Neutrophil (primary cell): ENCODE results near the gene KLHL17.
"Not testable (repeated sequence)": the region's sequence is repeated elsewhere in the genome, so short reads cannot be mapped to it uniquely, and the experiment has no call there.

ENCODE experiments used
- H3K27ac ChIP-seq: fragments of 200-600 bp; sonication (generic); 2 replicates; pipeline ENCODE4 v1.5.1; 2016; ENCODE audit warnings: mild to moderate bottlenecking, moderate library complexity
- H3K27me3 ChIP-seq: fragments of 200-600 bp; sonication (generic); 2 replicates; pipeline ENCODE4 v1.6.0; 2016; ENCODE audit warnings: mild to moderate bottlenecking
- H3K36me3 ChIP-seq: fragments of 200-600 bp; sonication (generic); 2 replicates; pipeline ENCODE4 v1.5.1; 2017
- H3K4me1 ChIP-seq, 2 experiments: fragments of 200-600 bp in 1 of 2; sonication (generic) in 1 of 2; 1 replicate in 1 of 2; 2 replicates in 1 of 2; pipeline versions ENCODE4 v1.5.1 to v1.6.1; 2013 to 2016; ENCODE audit warnings: low read depth in 1 of 2, low read length in 1 of 2, mild to moderate bottlenecking in 1 of 2, moderate library complexity in 1 of 2; ENCODE audit not compliant: control insufficient read depth in 1 of 2, insufficient read depth in 1 of 2
- H3K4me3 ChIP-seq, 2 experiments: fragments of 200-600 bp in 1 of 2; sonication (generic) in 1 of 2; 1 replicate in 1 of 2; 2 replicates in 1 of 2; pipeline ENCODE4 v1.5.1; 2013 to 2016; ENCODE audit warnings: low read depth in 1 of 2, low read length in 1 of 2, mild to moderate bottlenecking in 1 of 2, moderate library complexity in 1 of 2
- H3K9me3 ChIP-seq: fragments of 200-600 bp; sonication (generic); 2 replicates; pipeline ENCODE4 v1.5.1; 2016
- CTCF ChIP-seq: fragments of 200-600 bp; sonication (generic); IDR thresholded peaks from 2 replicates; pipeline ENCODE4 v1.5.1; 2016; ENCODE audit warnings: antibody characterized with exemption

KLHL17 gene

GRCh38 chr1:943545-944340, 16.6 kb upstream of the KLHL17 start:
- peaks cover 53% of the 10 kb centered on the region for H3K27me3 ChIP-seq
- no peak overlapping the region for H3K27ac ChIP-seq
- H3K4me3 ChIP-seq, result no peak overlapping the region
- peaks cover 47% of the 10 kb centered on the region for H3K36me3 ChIP-seq
- no peaks in the 10 kb centered on the region for H3K9me3 ChIP-seq
- no peak for TF ChIP-seq CTCF
- peaks cover 0 to 23% of the 10 kb centered on the region in 2 experiments for H3K4me1 ChIP-seq

GRCh38 chr1:944341-945325, 15.8 kb upstream of the KLHL17 start:
- Histone ChIP-seq H3K9me3 (no peaks in the 10 kb centered on the region), H3K27ac (no peak overlapping the region), H3K27me3 (peaks cover 44% of the 10 kb centered on the region), H3K4me1 (peaks cover 0 to 23% of the 10 kb centered on the region in 2 experiments), H3K36me3 (peaks cover 56% of the 10 kb centered on the region), H3K4me3 (no peak overlapping the region)
- no peak for TF ChIP-seq CTCF

GRCh38 chr1:945688-946556, 14.5 kb upstream of the KLHL17 start:
- Histone ChIP-seq H3K27ac (no peak overlapping the region), H3K4me1 (peaks cover 0 to 13% of the 10 kb centered on the region in 2 experiments), H3K9me3 (no peaks in the 10 kb centered on the region), H3K27me3 (peaks cover 31% of the 10 kb centered on the region), H3K4me3 (no peak overlapping the region), H3K36me3 (peaks cover 69% of the 10 kb centered on the region)
- TF ChIP-seq CTCF, result no peak

GRCh38 chr1:946811-947210, 13.6 kb upstream of the KLHL17 start:
- H3K27ac ChIP-seq, H3K4me1 ChIP-seq, H3K4me3 ChIP-seq: not testable (repeated sequence)

GRCh38 chr1:947958-948357, 12.4 kb upstream of the KLHL17 start:
- no peak overlapping the region for H3K27ac ChIP-seq
- TF ChIP-seq CTCF, result no peak
- H3K9me3 ChIP-seq, result no peaks in the 10 kb centered on the region
- peaks cover 11% of the 10 kb centered on the region for H3K27me3 ChIP-seq
- peaks cover 89% of the 10 kb centered on the region for H3K36me3 ChIP-seq
- no peaks in the 10 kb centered on the region for H3K4me1 ChIP-seq
- H3K4me3 ChIP-seq, result no peak overlapping the region

More at GRCh38 chr1:946811-947210, 13.6 kb upstream of the KLHL17 start:
- H3K27me3 ChIP-seq, result peaks cover 22% of the 10 kb centered on the region
- H3K9me3 ChIP-seq, result not testable (repeated sequence)
- H3K36me3 ChIP-seq, result peaks cover 78% of the 10 kb centered on the region
